ENCODE data around the gene CYP4A22.
"Not testable (repeated sequence)": the region's sequence is repeated elsewhere in the genome, so short reads cannot be mapped to it uniquely, and the experiment has no call there.

The CYP4A22 gene

GRCh38 chr1:47157957-47158356 is 20.7 kb downstream of the CYP4A22 start:
- not testable (repeated sequence) for DNase-seq

DNA sequence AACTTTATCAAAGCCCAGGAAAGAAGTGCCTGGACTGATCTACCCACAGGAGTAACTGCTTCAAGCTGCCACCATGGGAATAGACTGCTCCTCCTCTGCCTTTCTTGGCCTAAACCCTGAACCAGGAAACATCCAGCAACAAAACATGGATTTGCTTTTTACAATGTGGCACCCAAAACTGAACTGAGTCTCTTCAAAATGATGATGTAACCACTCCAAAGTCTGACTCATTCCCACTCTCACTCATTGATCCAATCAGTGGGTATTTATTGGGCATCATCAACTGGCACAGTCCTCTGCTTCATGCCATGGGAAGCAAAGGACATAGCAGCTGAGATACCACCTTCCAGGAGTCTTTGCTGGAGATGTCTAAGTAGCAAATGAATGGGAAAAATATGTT is 23.5 kb downstream of the CYP4A22 start:
- DNase-seq, result no peak

DNA sequence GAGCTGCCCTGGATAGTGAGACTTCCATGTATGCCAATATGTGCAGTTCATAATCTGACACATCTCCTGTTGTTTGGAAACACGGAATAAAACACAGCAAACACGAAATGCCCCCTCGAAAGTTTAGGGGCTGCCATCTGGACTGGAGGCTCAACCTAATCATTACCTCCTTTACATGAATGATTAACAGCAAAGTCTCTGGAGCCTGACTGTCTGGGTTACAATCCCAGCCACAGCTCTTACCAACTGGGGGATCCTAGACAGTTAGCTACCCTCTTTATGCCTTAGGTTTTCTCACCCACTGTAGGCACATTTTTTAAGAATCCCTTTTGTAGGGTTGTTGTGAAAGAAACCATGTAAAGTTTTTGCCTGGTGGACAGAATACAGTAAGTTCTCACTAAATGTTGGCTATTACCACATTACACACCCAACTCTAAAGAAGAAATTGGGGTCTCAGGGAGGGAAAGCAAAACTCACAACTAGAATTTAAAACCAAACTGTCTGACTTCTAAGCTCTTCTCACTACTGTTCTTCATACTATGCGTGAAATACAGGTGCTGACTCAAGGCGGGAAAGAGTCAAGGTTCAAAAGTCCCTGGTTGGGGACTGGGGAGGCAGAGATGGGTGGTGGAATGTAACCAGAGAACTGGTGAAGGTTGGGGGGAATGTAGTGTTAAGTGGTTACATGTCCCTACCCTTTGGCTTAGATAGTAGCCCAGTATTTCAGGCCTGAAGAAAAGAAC is 24.2 kb downstream of the CYP4A22 start:
- no peak for DNase-seq

GRCh38 chr1:47164552-47164951 is 27.3 kb downstream of the CYP4A22 start:
- DNase-seq, result no peak

DNA sequence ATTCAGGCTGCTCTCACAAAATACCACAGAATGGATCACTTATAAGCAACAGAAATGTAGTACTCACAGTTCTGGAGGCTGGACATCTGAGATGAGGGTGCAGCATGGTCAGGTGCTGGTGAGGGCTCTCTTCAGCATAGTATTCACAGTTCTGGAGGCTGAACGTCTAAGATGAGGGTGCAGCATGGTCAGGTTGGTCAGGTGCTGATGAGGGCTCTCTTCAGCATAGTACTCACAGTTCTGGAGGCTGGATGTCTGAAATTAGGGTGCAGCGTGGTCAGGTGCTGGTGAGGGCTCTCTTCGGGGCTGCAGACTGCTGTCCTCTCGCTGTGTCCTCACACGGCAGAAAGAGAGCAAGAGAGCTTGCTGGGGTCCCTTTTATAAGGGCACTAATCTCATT is 35.5 kb downstream of the CYP4A22 start:
- DNase-seq, result no peak

- no peak for DNase-seq
These were observed 37.4 kb downstream of the CYP4A22 start for GRCh38 chr1:47174656-47175020.

DNA sequence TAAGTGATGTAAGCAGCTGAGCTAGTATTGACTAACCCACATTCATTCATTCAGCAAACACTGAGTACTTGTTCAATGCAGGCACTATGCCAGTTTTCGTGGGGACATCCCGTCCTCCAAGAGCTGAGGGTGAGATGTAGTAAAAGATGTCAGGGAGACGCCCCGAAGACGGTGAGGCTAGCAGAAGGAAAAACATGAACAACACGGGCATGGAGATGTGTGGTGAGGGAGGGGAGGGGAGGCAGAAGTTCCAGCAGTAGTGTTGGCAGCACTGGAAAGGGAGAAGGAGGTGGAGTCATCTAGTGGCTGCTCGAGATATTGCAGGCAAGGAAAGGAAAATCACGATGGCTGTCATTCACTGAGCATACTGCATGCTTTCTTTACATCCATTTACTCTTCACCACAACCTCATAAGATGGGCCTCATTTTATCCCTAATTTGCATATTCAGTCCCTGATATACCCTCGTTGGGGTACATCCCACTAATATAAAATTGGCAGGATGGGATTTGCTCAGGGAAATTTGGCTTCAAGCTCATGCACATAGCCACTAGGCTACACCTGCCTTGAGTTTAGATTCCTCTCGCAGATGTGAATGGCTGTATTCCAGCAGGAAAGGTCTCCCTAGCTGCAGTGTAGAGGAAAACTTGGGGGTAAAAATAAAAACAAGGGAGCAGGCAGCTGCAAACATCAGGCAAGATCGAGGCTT is 38.1 kb downstream of the CYP4A22 start:
- peak; percentile 35 for DNase-seq

GRCh38 chr1:47178020-47178419 is 40.8 kb downstream of the CYP4A22 start:
- no peak for DNase-seq

GRCh38 chr1:47178654-47179016 is 41.4 kb downstream of the CYP4A22 start:
- no peak for DNase-seq

- peak; percentile 35 for DNase-seq
These were observed 42.1 kb downstream of the CYP4A22 start for GRCh38 chr1:47179017-47179987.

GRCh38 chr1:47179988-47180563 is 42.8 kb downstream of the CYP4A22 start:
- no peak for DNase-seq

DNA sequence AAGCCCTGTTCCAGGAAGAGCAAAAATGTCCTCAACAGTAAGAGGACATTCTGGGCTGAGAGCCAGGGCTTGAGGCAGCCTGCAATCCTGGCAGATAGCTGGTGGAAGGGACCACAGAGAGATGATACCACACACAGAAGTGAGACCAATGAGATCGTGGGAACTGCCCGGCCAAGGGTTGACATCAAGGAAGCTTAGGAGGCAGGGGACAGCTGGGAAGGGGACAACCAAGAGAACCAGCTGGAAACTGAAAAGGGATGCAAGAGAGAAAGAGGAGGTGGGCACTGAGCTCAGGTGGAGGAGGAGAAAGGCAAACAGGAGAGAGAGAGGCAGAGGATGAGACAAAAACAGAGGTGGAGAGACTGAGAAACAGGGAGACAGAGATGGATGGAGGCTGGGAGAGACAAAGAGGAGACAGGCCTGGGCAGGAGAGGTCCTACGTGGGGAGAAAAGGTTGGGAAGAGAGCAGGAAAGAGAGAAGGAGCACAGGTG is 43.4 kb downstream of the CYP4A22 start:
- DNase-seq, result no peak

- peak; percentile 17 for DNase-seq
These were observed 44.1 kb downstream of the CYP4A22 start for GRCh38 chr1:47181095-47181954.

- no peak for DNase-seq
These were observed 44.9 kb downstream of the CYP4A22 start for GRCh38 chr1:47181955-47182675.

GRCh38 chr1:47182676-47183235 is 45.5 kb downstream of the CYP4A22 start:
- no peak for DNase-seq

GRCh38 chr1:47183308-47184089 is 46.3 kb downstream of the CYP4A22 start:
- no peak for DNase-seq

DNA sequence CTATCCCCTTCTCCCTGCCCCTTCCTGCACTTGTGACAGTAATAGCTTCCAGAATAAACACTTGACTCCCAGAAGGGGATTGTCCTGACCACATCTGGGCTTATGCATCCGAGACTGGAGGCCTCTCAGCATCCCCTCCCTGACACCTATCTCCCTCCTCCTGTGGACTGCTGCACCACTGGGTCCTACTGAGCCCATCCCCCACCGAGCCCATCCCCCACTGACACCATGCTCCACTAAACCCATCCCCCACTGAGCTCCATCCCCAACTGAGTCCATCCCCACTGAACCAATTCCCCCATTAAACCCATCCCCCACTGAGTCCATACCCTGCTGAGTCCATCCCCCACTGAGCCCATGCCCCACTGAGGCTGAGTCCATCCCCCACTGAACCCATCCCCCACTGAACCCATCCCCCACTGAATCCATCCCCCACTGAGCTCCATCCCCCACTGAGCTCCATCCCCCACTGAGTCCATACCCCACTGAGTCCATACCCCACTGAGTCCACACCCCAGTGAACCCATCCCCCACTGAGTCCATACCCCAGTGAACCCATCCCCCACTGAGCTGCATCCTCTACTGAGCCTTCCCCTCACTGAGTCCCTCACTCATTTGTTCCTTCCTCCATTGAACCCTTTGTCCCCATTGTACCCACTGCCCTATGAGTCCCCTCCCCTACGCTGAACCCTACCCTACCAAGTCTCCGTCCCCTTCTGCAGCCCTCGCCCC is 47.0 kb downstream of the CYP4A22 start:
- DNase-seq, result no peak

GRCh38 chr1:47184822-47185677 is 47.8 kb downstream of the CYP4A22 start:
- DNase-seq, result no peak

Measured in NCI-H1092 treated with DMSO at 0.1 percent for 48 hours (cell line).